ENCODE results near the gene PLEKHA6.

DNA sequence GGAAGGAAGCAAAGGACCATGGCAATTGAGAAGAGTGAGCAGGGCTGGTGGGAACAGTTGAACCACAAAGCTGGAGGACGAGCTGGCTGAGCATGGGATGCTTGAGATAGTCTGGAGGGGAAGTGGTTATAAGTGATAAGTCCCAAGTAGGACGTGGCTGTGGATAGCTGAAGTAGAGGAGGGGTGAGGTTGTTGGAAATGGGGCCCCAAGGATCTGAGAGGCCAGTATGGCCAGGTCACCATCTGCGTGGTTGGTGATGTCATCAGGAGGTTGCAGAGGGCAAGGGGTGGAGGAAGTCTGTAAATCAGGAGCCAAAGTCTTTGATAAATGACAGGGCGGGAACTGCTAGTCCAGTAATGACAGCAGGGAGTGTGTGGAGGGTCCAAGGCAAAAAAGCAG, 182.6 kb downstream of the PLEKHA6 start:
- TF ChIP-seq, protein P1, sequence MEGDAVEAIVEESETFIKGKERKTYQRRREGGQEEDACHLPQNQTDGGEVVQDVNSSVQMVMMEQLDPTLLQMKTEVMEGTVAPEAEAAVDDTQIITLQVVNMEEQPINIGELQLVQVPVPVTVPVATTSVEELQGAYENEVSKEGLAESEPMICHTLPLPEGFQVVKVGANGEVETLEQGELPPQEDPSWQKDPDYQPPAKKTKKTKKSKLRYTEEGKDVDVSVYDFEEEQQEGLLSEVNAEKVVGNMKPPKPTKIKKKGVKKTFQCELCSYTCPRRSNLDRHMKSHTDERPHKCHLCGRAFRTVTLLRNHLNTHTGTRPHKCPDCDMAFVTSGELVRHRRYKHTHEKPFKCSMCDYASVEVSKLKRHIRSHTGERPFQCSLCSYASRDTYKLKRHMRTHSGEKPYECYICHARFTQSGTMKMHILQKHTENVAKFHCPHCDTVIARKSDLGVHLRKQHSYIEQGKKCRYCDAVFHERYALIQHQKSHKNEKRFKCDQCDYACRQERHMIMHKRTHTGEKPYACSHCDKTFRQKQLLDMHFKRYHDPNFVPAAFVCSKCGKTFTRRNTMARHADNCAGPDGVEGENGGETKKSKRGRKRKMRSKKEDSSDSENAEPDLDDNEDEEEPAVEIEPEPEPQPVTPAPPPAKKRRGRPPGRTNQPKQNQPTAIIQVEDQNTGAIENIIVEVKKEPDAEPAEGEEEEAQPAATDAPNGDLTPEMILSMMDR (IDR thresholded peaks at IDR 0.05), result no peak
- TF ChIP-seq TCF7L2 (IDR thresholded peaks at IDR 0.05; ENCODE audit: low read depth, low read length) (no peak), POLR2AphosphoS5 (IDR thresholded peaks at IDR 0.05; ENCODE audit: low read depth, low read length) (no peak), SIN3A (IDR thresholded peaks at IDR 0.05; ENCODE audit: borderline replicate concordance, insufficient read depth, low read depth, low read length) (no peak)
- TF ChIP-seq, protein P2, sequence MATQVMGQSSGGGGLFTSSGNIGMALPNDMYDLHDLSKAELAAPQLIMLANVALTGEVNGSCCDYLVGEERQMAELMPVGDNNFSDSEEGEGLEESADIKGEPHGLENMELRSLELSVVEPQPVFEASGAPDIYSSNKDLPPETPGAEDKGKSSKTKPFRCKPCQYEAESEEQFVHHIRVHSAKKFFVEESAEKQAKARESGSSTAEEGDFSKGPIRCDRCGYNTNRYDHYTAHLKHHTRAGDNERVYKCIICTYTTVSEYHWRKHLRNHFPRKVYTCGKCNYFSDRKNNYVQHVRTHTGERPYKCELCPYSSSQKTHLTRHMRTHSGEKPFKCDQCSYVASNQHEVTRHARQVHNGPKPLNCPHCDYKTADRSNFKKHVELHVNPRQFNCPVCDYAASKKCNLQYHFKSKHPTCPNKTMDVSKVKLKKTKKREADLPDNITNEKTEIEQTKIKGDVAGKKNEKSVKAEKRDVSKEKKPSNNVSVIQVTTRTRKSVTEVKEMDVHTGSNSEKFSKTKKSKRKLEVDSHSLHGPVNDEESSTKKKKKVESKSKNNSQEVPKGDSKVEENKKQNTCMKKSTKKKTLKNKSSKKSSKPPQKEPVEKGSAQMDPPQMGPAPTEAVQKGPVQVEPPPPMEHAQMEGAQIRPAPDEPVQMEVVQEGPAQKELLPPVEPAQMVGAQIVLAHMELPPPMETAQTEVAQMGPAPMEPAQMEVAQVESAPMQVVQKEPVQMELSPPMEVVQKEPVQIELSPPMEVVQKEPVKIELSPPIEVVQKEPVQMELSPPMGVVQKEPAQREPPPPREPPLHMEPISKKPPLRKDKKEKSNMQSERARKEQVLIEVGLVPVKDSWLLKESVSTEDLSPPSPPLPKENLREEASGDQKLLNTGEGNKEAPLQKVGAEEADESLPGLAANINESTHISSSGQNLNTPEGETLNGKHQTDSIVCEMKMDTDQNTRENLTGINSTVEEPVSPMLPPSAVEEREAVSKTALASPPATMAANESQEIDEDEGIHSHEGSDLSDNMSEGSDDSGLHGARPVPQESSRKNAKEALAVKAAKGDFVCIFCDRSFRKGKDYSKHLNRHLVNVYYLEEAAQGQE (IDR thresholded peaks at IDR 0.05; ENCODE audit: insufficient read depth in 1 of 2, low read depth in 2 of 2, low read length in 1 of 2), result no peak

All from Panc1 (cell line).